GM12891 (cell line): ENCODE results near the gene EOLA1.

Source experiments
- DNase-seq: peaks from one replicate; pipeline ENCODE4 v3.0.0; 2011; ENCODE audit warnings: low spot score; ENCODE audit not compliant: insufficient read length
- FAIRE-seq: peaks from 2 replicates; lab custom pipeline; 2011; peaks lifted over from hg19 to GRCh38; lab: Jason Lieb, UNC
- PAX5 ChIP-seq: IDR thresholded peaks from 2 replicates; pipeline ENCODE4 v1.6.1; 2011; ENCODE audit warnings: low read length, moderate library complexity, mild to moderate bottlenecking; ENCODE audit not compliant: insufficient read depth, severe bottlenecking
- POLR2A ChIP-seq: IDR thresholded peaks from 2 replicates; pipeline ENCODE4 v1.6.1; 2011; ENCODE audit warnings: low read depth, low read length, control low read depth
- POLR2AphosphoS5 ChIP-seq: IDR thresholded peaks from 2 replicates; pipeline ENCODE4 v1.6.1; 2011; ENCODE audit warnings: low read depth, low read length, control low read depth
- POU2F2 ChIP-seq: IDR thresholded peaks from 2 replicates; pipeline ENCODE4 v1.6.1; 2011; ENCODE audit warnings: low read depth, mild to moderate bottlenecking, control low read depth, low read length, moderate library complexity
- SPI1 ChIP-seq: IDR thresholded peaks from 2 replicates; pipeline ENCODE4 v1.6.1; 2011; ENCODE audit warnings: low read depth, low read length, control low read depth
- TAF1 ChIP-seq: IDR thresholded peaks from 2 replicates; pipeline ENCODE4 v1.6.1; 2011; ENCODE audit warnings: low read depth, low read length, control low read depth

EOLA1 gene

DNA sequence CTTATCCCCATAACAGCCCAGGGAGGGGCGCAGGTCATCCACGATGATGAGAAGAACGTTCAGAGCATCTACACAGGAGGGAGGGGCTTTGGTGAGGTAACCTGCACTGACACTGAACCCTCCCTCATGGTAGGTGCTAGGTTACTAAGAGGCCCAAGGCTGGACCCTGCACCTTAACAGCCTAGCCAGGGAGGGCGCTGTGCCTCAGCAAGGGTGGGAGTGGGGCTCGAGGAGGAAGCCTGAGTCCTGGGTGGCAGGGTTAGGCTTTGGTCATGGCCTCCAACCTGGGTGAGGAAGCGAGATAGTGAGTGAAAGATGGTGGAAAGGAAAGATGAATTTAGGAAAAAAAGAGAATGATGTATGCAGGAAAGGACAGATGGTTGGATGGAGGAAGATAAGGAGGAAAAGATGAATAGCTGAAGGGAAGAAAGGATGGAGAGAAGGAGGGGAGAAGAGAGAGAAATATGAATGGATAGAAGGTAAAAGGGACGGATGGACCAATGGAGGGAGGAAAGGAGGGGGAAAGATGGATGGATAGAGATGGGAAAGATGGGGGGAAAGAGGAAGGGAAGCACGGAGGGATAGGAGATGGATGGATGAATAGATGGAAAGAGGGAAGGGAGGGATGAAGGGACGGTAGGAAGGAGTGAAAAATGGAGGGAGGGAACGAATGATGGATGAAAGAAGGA is 36.4 kb upstream of the EOLA1 start:
- peak; percentile 28 for DNase-seq
- peak; percentile 93 for FAIRE-seq
- TF ChIP-seq SPI1 (peak; percentile 22; the same call in 1 of the 2 replicates), POLR2A (no peak)

DNA sequence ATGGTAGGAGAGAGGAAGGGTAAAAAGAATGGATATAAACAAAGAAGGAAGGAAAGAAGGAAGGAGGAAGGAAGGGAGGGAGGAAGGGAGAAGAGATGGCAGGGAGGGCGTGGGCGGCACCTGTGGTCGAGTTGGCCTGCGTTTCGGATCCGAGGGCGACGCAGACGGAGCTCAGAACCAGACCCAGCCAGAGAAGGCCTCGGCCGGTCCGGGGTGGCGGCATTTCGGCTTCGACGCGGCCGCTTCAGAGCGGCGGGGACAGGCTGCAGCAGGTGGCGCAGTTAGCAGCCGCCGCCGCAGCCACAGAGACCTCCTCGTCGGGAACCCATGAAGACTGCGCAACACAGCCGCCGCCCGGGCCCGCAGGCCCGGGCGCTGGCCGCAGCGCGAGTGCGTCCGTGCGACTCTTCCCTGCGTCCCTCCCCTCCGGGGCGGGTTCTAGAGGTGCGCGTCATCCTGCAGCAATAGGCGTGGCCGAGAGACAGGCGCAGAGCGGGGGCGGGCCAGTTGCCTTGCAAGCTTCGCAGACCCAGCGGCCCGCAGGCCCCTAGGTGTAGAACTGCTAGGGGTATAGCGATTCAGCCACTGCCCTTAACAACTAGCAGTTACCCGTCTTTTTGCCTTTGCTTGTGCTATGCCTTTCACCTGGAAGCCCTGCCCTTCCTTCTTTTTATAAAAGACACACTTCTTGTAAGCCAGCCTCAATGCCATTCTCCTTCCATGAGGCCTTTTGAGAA is 35.7 kb upstream of the EOLA1 start, which contains the start of gene IDS:
Gene IDS, minus strand, starts transcription at position 392 of the 737 bp plus-strand sequence. Its CDS starts 169 bp downstream, at position 223.
- FAIRE-seq (peak; percentile 100), DNase-seq (peak; percentile 49)
- TF ChIP-seq POLR2AphosphoS5 (peak; percentile 80), SPI1 (no peak), TAF1 (peak; percentile 82), POU2F2 (no peak), PAX5 (no peak), POLR2A (peak; percentile 78)

DNA sequence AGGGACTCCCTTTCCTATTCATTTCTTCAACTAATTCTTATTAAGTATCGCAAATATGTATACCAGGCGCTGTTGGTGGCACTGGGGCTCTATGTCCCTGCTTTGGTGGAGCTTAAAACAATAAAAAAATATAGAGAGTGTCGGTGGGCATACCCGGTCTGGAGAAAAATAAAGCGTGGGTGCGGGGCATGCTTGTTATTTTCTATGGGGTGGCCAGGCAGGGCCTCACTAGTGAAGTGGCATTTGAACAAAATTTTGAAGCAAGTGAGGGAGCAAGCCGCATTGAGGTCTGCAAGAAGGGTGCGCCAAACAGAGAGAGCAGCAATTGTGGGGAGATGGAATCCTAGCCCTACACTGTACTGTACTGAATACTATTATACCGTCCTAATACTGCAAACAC is 35.1 kb upstream of the EOLA1 start:
- FAIRE-seq (peak; percentile 45), DNase-seq (no peak)
- TF ChIP-seq TAF1 (no peak), PAX5 (no peak), SPI1 (no peak), POU2F2 (no peak), POLR2A (no peak), POLR2AphosphoS5 (no peak)

DNA sequence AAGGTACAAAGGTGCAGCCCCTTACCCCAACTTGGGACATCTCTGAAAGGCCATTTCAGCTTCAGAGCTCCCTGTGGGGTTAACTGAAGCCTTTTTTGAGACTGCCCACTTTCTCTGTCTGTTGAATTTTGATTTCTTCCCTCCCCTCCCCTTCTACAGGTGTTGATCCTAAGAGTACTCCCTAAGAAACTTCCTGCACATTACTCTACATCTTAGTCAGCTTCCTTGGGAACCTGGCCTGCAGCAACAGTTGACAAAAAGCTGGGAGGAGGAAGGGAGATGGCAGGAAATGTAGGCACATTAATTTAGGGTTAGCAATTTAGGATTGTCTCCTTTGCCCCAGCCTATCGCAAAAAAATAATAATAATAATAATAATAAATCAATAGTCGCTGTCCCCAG is 34.5 kb upstream of the EOLA1 start:
- TF ChIP-seq SPI1 (no peak), PAX5 (no peak), POLR2AphosphoS5 (no peak), POLR2A (no peak), POU2F2 (no peak), TAF1 (no peak)
- DNase-seq (no peak), FAIRE-seq (no peak)

DNA sequence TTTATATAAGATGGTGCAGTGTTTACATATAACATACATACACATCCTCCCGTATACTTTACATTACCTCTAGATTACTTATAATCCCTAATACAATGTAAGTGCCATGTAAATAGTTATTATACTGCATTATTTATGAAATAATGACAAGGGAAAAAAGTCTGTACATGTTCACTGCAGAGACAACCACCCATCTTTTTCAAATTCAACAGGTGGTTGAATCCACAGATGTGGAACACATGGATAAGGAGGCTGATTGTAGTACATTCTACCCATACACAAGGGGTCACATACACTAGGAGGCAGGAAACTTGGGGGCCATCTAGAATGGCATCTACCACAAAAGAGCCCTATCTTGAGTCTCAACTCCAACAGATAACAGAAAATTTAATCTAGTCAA is 32.3 kb upstream of the EOLA1 start:
- DNase-seq, result no peak
- FAIRE-seq, result no peak
- TF ChIP-seq POLR2AphosphoS5 (no peak), POLR2A (no peak), POU2F2 (no peak), PAX5 (no peak), SPI1 (no peak), TAF1 (no peak)

DNA sequence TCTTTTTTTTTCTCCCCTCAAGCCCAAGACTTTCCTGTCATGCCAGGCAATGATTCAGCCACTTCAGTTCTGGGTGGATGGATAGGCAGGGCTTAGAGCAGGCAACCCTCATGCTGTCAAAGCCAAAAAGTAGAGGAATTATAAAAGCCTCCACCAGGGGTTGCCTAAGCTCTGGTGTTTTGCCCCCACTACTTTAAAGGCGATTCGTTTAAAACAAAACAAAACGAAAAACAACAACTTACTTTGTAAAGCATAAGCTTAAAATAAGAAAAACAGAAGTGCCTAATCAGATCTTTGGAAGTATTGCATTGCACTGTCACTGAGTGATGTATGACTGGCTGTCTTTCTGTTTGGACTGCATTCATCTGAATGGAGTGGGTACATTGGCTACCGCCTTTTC is 30.4 kb upstream of the EOLA1 start:
- FAIRE-seq (no peak), DNase-seq (no peak)
- TF ChIP-seq SPI1 (no peak), PAX5 (no peak), POU2F2 (no peak), POLR2A (no peak), POLR2AphosphoS5 (no peak), TAF1 (no peak)

DNA sequence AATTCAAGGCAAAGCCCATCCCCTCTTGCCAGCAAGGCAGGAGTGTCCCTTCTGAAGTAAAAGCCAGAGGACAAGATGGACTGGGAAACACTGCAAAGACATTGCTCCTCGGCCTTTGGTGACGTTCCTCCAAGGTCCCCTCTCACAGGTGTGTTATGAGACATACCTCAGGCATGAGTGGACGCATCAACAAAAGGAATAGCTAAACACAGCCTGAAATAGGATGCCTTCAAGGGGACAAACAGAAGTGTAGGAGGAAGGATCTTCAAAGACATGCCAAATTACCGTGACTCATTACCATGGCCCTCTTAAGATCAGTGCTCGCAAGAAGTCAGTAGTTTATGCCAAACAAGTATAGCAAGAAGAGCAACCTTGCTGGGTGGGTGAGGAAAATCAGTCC is 29.7 kb upstream of the EOLA1 start:
- TF ChIP-seq TAF1 (no peak), SPI1 (no peak), PAX5 (no peak), POU2F2 (no peak)
- no peak for FAIRE-seq
- DNase-seq, result no peak

DNA sequence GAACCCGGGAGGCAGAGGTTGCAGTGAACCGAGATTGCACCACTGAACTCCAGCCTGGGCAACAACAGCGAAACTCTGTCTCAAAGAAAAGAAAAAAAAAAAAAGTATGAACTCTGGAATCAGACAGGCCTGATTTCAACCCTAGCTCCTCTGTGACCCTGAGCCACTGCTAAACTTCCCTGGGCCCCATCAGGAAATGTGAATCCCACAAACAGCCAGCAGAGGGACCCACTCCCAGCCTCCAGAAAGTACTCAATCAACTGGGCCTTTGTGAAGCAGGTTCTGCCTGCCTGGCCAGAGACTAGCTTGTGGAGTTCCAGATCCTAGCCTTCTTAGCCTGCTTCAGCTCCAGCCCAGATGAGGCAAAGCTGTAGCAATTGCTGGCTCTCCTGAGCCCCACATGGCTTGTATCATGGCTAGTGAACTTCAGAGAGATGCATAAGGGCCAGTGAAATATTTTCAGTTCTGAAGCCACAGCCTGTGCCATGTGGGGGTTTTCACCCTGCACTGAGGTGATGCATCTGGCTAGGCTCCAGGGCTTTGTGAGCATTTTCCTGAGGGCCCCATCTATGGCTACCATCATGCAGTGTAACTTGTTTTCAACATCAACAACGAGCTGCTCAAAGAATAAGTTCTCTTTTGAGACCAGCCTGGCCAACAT is 28.5 kb upstream of the EOLA1 start:
- TF ChIP-seq TAF1, result no peak
- no peak for TF ChIP-seq POLR2A
- no peak for TF ChIP-seq SPI1
- no peak for TF ChIP-seq POLR2AphosphoS5
- no peak for TF ChIP-seq PAX5
- no peak for TF ChIP-seq POU2F2
- no peak for DNase-seq
- FAIRE-seq, result no peak

DNA sequence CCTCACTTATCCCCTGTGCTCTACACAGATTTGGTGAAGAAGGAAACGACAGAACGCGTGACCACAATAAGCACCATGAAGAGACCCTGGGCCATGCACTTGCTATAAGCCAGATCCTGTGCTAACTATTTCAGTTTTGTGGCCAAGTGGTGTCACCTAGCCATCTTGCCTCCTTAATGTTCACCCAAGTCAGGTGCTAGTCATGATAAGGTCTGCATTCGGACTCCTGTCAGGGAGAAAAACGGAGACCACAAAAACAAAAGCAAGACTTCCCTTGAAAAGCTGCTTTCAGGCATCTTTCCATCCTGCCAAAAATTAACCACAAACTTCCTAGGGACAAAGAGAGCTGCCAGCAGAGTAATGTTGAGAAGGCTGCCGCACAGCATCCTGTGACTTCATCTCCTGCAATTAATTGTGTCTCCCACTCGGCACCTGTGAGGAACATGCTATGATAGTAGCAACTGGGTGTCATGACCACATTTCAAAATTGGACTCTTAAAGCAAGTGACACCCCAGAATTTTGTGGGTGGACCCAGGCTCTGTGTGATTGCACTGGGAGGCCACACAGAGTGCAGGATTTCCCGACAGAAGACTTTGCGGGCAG is 26.9 kb upstream of the EOLA1 start:
- DNase-seq, result no peak
- no peak for FAIRE-seq
- TF ChIP-seq TAF1 (no peak), SPI1 (no peak), POLR2A (no peak)
